B cell (primary cell): ENCODE data around the gene DYNLT2B. TPM values are rescaled to one million over a fixed set of nuclear protein-coding genes. Genes with fewer than 3 reads are reported as not detected.

Experiments used
- ATAC-seq: fragments of 200-7000 bp; cut with Tn5 transposase; one replicate; pipeline ENCODE4 v1.10.0; 2021; ENCODE audit warnings: low read depth, mild to moderate bottlenecking, moderate number of reproducible peaks, moderate library complexity
- CTCF ChIA-PET: fragments of 350-600 bp; sonication (Branson Sonifier 250); formaldehyde crosslinking; loops from one replicate; lab custom pipeline; 2021; ENCODE audit warnings: antibody characterized with exemption, inconsistent platforms; lab: Charles Lee
- POLR2A ChIA-PET: fragments of 350-600 bp; sonication (Branson Sonifier 250); formaldehyde crosslinking; loops from one replicate; lab custom pipeline; 2021; ENCODE audit warnings: antibody characterized with exemption; lab: Charles Lee
- DNase-seq: peaks from one replicate; pipeline ENCODE4 v3.0.0; 2013
- H2AFZ ChIP-seq: 2 replicates; pipeline ENCODE4 v1.6.1; 2012; ENCODE audit warnings: mild to moderate bottlenecking, low read depth, low read length; ENCODE audit not compliant: insufficient read depth, poor library complexity, severe bottlenecking
- H3K27ac ChIP-seq, 2 donors: 1 replicate in 1 of 2; 2 replicates in 1 of 2; pipeline ENCODE4 v1.5.1; 2012 to 2013; ENCODE audit warnings: low read length in 2 of 2, mild to moderate bottlenecking in 2 of 2, moderate library complexity in 1 of 2
- H3K27me3 ChIP-seq, 4 experiments: fragments of 200-600 bp in 1 of 4; sonication (generic) in 1 of 4; replicated peaks in 1 of 4; 1 replicate in 2 of 4; 2 replicates in 2 of 4; pipeline versions ENCODE4 v1.6.1 to v1.7.0; 2013 to 2016; ENCODE audit warnings: low read length in 3 of 4, mild to moderate bottlenecking in 2 of 4, mixed read lengths in 1 of 4, moderate library complexity in 1 of 4; ENCODE audit not compliant: insufficient read depth in 4 of 4, control insufficient read depth in 3 of 4; ENCODE audit errors: control extremely low read depth in 1 of 4
- H3K36me3 ChIP-seq, 2 experiments: replicated peaks in 1 of 2; 1 replicate in 1 of 2; 2 replicates in 1 of 2; pipeline versions ENCODE4 v1.6.1 to v1.7.1; 2013; ENCODE audit warnings: low read length in 1 of 2; ENCODE audit not compliant: insufficient read depth in 2 of 2, control insufficient read depth in 1 of 2; ENCODE audit errors: control extremely low read depth in 1 of 2, extremely low read depth in 1 of 2
- H3K4me1 ChIP-seq, 2 donors: fragments of 200-600 bp in 1 of 2; sonication (generic) in 1 of 2; 1 replicate in 1 of 2; 2 replicates in 1 of 2; pipeline versions ENCODE4 v1.5.1 to v1.6.1; 2013 to 2017; ENCODE audit warnings: low read length in 2 of 2; ENCODE audit not compliant: control insufficient read depth in 2 of 2, insufficient read depth in 2 of 2
- H3K4me2 ChIP-seq: replicated peaks from 2 replicates; pipeline ENCODE3; 2012; ENCODE audit warnings: mild to moderate bottlenecking, low read depth, low read length; ENCODE audit not compliant: poor library complexity, severe bottlenecking
- H3K4me3 ChIP-seq, 5 experiments: fragments of 200-600 bp in 1 of 5; sonication (generic) in 1 of 5; 1 replicate in 3 of 5; 2 replicates in 2 of 5; pipeline versions ENCODE4 v1.5.1 to v1.7.0; 2011 to 2016; ENCODE audit warnings: low read length in 4 of 5, mild to moderate bottlenecking in 4 of 5, low read depth in 2 of 5, control low read depth in 1 of 5, moderate library complexity in 1 of 5; ENCODE audit not compliant: insufficient read depth in 1 of 5; ENCODE audit errors: control extremely low read depth in 1 of 5, extremely low read depth in 1 of 5
- H3K79me2 ChIP-seq: fragments of 200-600 bp; sonication (generic); one replicate; pipeline ENCODE4 v1.6.0; 2016; ENCODE audit warnings: low read length; ENCODE audit not compliant: control insufficient read depth, insufficient read depth
- H3K9ac ChIP-seq: fragments of 200-600 bp; sonication (generic); 2 replicates; pipeline ENCODE4 v1.6.1; 2017; ENCODE audit warnings: mild to moderate bottlenecking, low read length, moderate library complexity
- H3K9me3 ChIP-seq, 3 donors: one replicate each; pipeline versions ENCODE4 v1.6.1 to v1.7.1; 2013; ENCODE audit warnings: low read length in 2 of 3; ENCODE audit not compliant: control insufficient read depth in 2 of 3, insufficient read depth in 1 of 3; ENCODE audit errors: control extremely low read depth in 1 of 3
- H4K20me1 ChIP-seq: 2 replicates; pipeline ENCODE4 v1.6.0; 2012; ENCODE audit warnings: mild to moderate bottlenecking, low read length; ENCODE audit not compliant: insufficient read depth, control insufficient read depth, poor library complexity, severe bottlenecking
- H3K27ac Mint-ChIP-seq: one replicate; pipeline ENCODE4 v1.8.0; 2021; ENCODE audit warnings: mixed read lengths
- H3K27me3 Mint-ChIP-seq: one replicate; pipeline ENCODE4 v1.8.0; 2021; ENCODE audit warnings: mixed read lengths
- H3K4me1 Mint-ChIP-seq: one replicate; pipeline ENCODE4 v1.8.0; 2021; ENCODE audit warnings: mixed read lengths
- H3K4me3 Mint-ChIP-seq: one replicate; pipeline ENCODE4 v1.8.0; 2021; ENCODE audit warnings: mixed read lengths
- H3K9me3 Mint-ChIP-seq: one replicate; pipeline ENCODE4 v1.8.0; 2022; ENCODE audit warnings: mixed read lengths; ENCODE audit not compliant: insufficient read depth
- CTCF ChIP-seq: fragments of 200-600 bp; IDR thresholded peaks from one replicate; pipeline ENCODE4 v1.8.0; 2022; ENCODE audit warnings: antibody characterized with exemption, mild to moderate bottlenecking
- EZH2 ChIP-seq: IDR thresholded peaks from 2 replicates; pipeline ENCODE4 v1.6.1; 2012; ENCODE audit warnings: borderline replicate concordance, low read depth, mild to moderate bottlenecking, moderate library complexity, low read length; ENCODE audit not compliant: insufficient read depth, poor library complexity, severe bottlenecking
- WGBS: methylation state at CpG from one replicate; pipeline ENCODE4 v1.1.5; 2013; ENCODE audit warnings: missing lambda C conversion rate; ENCODE audit not compliant: insufficient coverage; 5-methylcytosine and 5-hydroxymethylcytosine counted together
- intact Hi-C: fragments of 100-400 bp; cut with micrococcal nuclease; formaldehyde crosslinking; loops from one replicate; pipeline ENCODE4 v1.10.0; 2022
- polyA minus RNA-seq: library from RNA; depleted of rRNA, polyadenylated mRNA; stranded (reverse); fragments of >200 nt; gene quantifications from 2 replicates; pipeline ENCODE4 v1.2.3, GENCODE V29; 2012
- polyA plus RNA-seq: library from polyadenylated mRNA; depleted of rRNA; stranded (reverse); fragments of >200 nt; gene quantifications from 2 replicates; pipeline ENCODE4 v1.2.3, GENCODE V29; 2012
- total RNA-seq, 2 donors: library from RNA; stranded (reverse); fragments of 120-200 nt in 1 of 2; gene quantifications; 1 replicate in 1 of 2; 2 replicates in 1 of 2; pipeline versions ENCODE4 v1.2.3 to v1.2.4, GENCODE V29; 2013 to 2022

The DYNLT2B gene
- 5.6 and 6.5 TPM in 2 replicates for total RNA-seq
- 6.8 TPM for total RNA-seq (2013)
- 5.2 and 8.8 TPM in 2 replicates for polyA plus RNA-seq
- 1.8 and 3.9 TPM in 2 replicates for polyA minus RNA-seq

GRCh38 chr3:196317687-196318467 lies at the start of gene DYNLT2B:
Gene DYNLT2B (minus strand): TSS chr3:196318240. CDS start chr3:196318152, 88 bp downstream.
- ATAC-seq (peak; percentile 91), DNase-seq (peak; percentile 93)
- intact Hi-C loops, result loop anchor here (1.0 to 5.0 kb wide), 6 partner anchors 31 to 251 kb away; partner anchors contain the start of genes FBXO45, PCYT1A, RNF168 and UBXN7
- CTCF ChIA-PET, result interaction anchor here (1.0 kb wide), 1 partner anchor 26 kb away, joined by 4 read pairs; no protein-coding TSS in a partner anchor
- Histone ChIP-seq H3K9me3 (no peaks in the 10 kb centered on the region), H3K79me2 (peaks cover 3% of the 10 kb centered on the region), H3K4me2 (peak within 1 kb of the TSS; percentile 77), H3K4me3 (peak within 1 kb of the TSS; percentile 44 to 85 (median 76)), H3K9ac (peak within 1 kb of the TSS; percentile 84), H3K4me1 (peaks cover 0 to 10% of the 10 kb centered on the region in 2 donors), H3K36me3 (no peaks in the 10 kb centered on the region), H3K27ac (peak within 1 kb of the TSS; percentile 85 to 89), H2AFZ (peak within 1 kb of the TSS; percentile 75), H4K20me1 (no peaks in the 10 kb centered on the region), H3K27me3 (no peaks in the 10 kb centered on the region)
- Mint-ChIP-seq H3K4me1 (peaks cover 10% of the 10 kb centered on the region), H3K27ac (peak within 1 kb of the TSS; percentile 97), H3K9me3 (no peaks in the 10 kb centered on the region), H3K4me3 (peak within 1 kb of the TSS; percentile 96), H3K27me3 (no peaks in the 10 kb centered on the region)
- TF ChIP-seq CTCF, result no peak
- no peak for TF ChIP-seq EZH2
- under 1% methylated on average over 92 of the region's 92 CpGs for WGBS
- POLR2A ChIA-PET, result interaction anchor here (0.6 to 2.0 kb wide), 7 partner anchors 24 to 1645 kb away, joined by 3 to 11 read pairs (median 3); partner anchors contain the start of genes PCYT1A and RNF168

GRCh38 chr3:196365736-196366135 lies 47.7 kb upstream of the DYNLT2B start:
- ChIA-PET CTCF (interaction anchor here (1.2 to 1.4 kb wide), 2 partner anchors 111 to 295 kb away, joined by 3 read pairs; no protein-coding TSS in a partner anchor), POLR2A (no interaction called here)
- no peaks in the 10 kb centered on the region for H3K27me3 ChIP-seq

More at GRCh38 chr3:196365736-196366135, 47.7 kb upstream of the DYNLT2B start:
- no peaks in the 10 kb centered on the region for H3K9me3 Mint-ChIP-seq
- Histone ChIP-seq H3K79me2 (peaks cover 4% of the 10 kb centered on the region), H4K20me1 (no peaks in the 10 kb centered on the region), H3K9me3 (no peaks in the 10 kb centered on the region), H3K4me2 (no peak overlapping the region), H3K4me3 (no peak overlapping the region), H3K27ac (no peak overlapping the region), H2AFZ (no peak overlapping the region), H3K36me3 (peaks cover 2 to 37% of the 10 kb centered on the region in 2 experiments), H3K9ac (no peak overlapping the region), H3K4me1 (no peaks in the 10 kb centered on the region)
- no peaks in the 10 kb centered on the region for H3K27me3 Mint-ChIP-seq
- ATAC-seq (no peak), DNase-seq (no peak)
- H3K27ac Mint-ChIP-seq, result no peak overlapping the region
- TF ChIP-seq CTCF, result no peak
- no peak for TF ChIP-seq EZH2
- WGBS, result no CpG with 5 or more reads among the region's 4 CpGs
- no peak overlapping the region for H3K4me3 Mint-ChIP-seq
- H3K4me1 Mint-ChIP-seq, result no peaks in the 10 kb centered on the region
- intact Hi-C loops, result no loop called here
